Measurements from ENCODE around the gene OGA. TPM values are rescaled to one million over a fixed set of nuclear protein-coding genes. Genes with fewer than 3 reads are reported as not detected.

OGA gene
- polyA plus RNA-seq, 3 donors from 2014 or later = 32.0 to 57.0 (median 46.6) TPM

GRCh38 chr10:101766753-101767599, 51.3 kb downstream of the OGA start:
- Mint-ChIP-seq H3K4me1 (peaks cover 0 to 2% of the 10 kb centered on the region in 2 donors), H3K9me3 (peaks cover 0 to 1% (median 0%) of the 10 kb centered on the region in 6 donors), H3K27ac (no peak overlapping the region), H3K4me3 (no peak overlapping the region), H3K36me3 (no peaks in the 10 kb centered on the region), H3K27me3 (ENCODE audit: low read depth in 3 of 3) (peaks cover 5 to 23% (median 10%) of the 10 kb centered on the region in 3 donors)
- DNase-seq = no peak

DNA sequence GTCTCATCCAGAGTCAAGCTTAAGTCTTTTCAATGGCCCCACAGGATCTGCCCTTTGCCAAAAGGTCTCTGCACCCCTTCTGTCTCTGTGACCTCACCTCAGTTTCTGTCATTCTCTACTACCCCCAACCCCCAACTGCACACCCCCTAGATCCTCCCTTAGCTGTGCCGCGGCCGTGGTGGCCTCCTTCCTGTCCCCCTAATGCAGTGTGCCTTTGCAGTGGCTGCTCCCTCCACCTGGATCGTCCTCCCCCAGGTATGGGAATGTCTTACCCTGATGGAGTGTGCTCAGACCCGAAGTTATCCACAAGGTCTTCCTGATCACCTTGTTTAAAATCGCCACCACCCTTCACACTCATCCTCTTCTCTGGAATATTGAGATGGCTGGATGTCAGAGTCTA, 51.9 kb downstream of the OGA start:
- Mint-ChIP-seq H3K4me3 (no peak overlapping the region), H3K27ac (no peak overlapping the region), H3K27me3 (ENCODE audit: low read depth in 3 of 3) (peaks cover 7 to 20% (median 9%) of the 10 kb centered on the region in 3 donors), H3K9me3 (peaks cover 0 to 1% (median 0%) of the 10 kb centered on the region in 6 donors), H3K36me3 (no peaks in the 10 kb centered on the region), H3K4me1 (peaks cover 0 to 2% of the 10 kb centered on the region in 2 donors)
- DNase-seq = no peak

- H3K36me3 Mint-ChIP-seq = no peaks in the 10 kb centered on the region
- DNase-seq = no peak
- H3K27me3 Mint-ChIP-seq (ENCODE audit: low read depth in 3 of 3) = peaks cover 4 to 14% (median 7%) of the 10 kb centered on the region in 3 donors
- H3K4me3 Mint-ChIP-seq = no peak overlapping the region
- peaks cover 0 to 1% (median 0%) of the 10 kb centered on the region in 6 donors for H3K9me3 Mint-ChIP-seq
- H3K4me1 Mint-ChIP-seq = no peaks in the 10 kb centered on the region
- no peak overlapping the region for H3K27ac Mint-ChIP-seq
Observed at GRCh38 chr10:101763141-101763846, 55.0 kb downstream of the OGA start.

GRCh38 chr10:101762736-101763135, 55.5 kb downstream of the OGA start:
- H3K36me3 Mint-ChIP-seq = no peaks in the 10 kb centered on the region
- DNase-seq = no peak
- H3K4me1 Mint-ChIP-seq = no peaks in the 10 kb centered on the region
- peaks cover 0 to 1% (median 0%) of the 10 kb centered on the region in 6 donors for H3K9me3 Mint-ChIP-seq
- H3K27me3 Mint-ChIP-seq (ENCODE audit: low read depth in 3 of 3) = peaks cover 4 to 14% (median 8%) of the 10 kb centered on the region in 3 donors
- H3K27ac Mint-ChIP-seq = no peak overlapping the region
- no peak overlapping the region for H3K4me3 Mint-ChIP-seq

GRCh38 chr10:101761226-101761625, 57.0 kb downstream of the OGA start:
- Mint-ChIP-seq H3K9me3 (no peaks in the 10 kb centered on the region), H3K27ac (no peak overlapping the region), H3K4me3 (no peak overlapping the region), H3K27me3 (ENCODE audit: low read depth in 3 of 3) (peaks cover 4 to 14% (median 5%) of the 10 kb centered on the region in 3 donors), H3K36me3 (no peaks in the 10 kb centered on the region), H3K4me1 (no peaks in the 10 kb centered on the region)
- DNase-seq = no peak

- H3K9me3 Mint-ChIP-seq = no peaks in the 10 kb centered on the region
- no peak for DNase-seq
- H3K4me3 Mint-ChIP-seq = no peak overlapping the region
- no peaks in the 10 kb centered on the region for H3K36me3 Mint-ChIP-seq
- H3K4me1 Mint-ChIP-seq = no peaks in the 10 kb centered on the region
- no peak overlapping the region for H3K27ac Mint-ChIP-seq
- H3K27me3 Mint-ChIP-seq (ENCODE audit: low read depth in 3 of 3) = peaks cover 4 to 15% (median 5%) of the 10 kb centered on the region in 3 donors
Observed at GRCh38 chr10:101760510-101760909, 57.7 kb downstream of the OGA start.

DNA sequence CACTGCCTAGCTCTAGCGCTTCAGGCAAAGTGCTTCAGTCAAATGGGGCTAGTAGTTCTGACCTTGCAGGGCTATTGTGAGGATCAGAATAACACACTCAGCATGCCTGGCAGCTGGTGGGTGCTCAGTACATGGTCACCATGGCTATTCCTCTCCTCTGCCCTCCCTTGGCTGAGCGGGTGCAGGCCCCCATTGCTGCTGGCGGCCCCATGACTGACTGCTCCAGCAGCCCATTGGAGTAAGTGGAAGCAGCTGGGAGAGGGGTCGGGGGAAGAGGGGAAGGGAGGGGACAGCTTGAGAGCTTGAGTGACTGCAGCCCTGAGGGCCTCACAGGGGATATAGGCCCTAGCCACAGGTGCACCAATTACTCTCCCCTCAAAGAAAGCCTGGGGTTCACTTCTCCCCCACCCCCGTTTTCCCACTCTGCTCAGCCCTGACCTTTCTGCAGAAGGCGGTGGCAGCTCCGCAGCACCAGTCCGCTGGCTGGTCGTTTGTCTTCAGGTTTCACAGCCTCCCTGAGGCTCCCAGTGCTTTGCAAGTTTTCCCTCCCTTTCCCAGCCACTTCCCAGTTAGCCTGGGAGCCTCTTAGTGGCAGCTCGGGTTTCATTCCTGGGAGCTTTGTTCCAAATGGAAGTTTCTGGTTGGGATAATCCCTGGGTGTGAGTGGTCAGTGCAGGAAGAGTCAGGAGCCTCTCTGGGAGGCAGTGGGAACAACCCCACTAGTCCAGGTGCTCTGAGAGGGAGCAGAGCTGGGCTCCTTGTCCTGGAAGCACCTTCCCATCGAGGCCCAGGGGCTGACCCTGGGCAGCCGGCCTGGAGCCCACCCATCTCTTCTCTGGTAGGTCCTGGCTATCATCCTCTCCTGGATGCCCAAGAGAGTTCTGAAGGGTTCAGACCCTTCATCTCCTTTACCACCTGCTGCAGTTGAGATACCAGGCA, 58.7 kb downstream of the OGA start:
- no peaks in the 10 kb centered on the region for H3K36me3 Mint-ChIP-seq
- H3K4me1 Mint-ChIP-seq = no peaks in the 10 kb centered on the region
- no peak for DNase-seq
- H3K4me3 Mint-ChIP-seq = no peak overlapping the region
- H3K9me3 Mint-ChIP-seq = no peaks in the 10 kb centered on the region
- peaks cover 4 to 12% (median 7%) of the 10 kb centered on the region in 3 donors for H3K27me3 Mint-ChIP-seq (ENCODE audit: low read depth in 3 of 3)
- H3K27ac Mint-ChIP-seq = no peak overlapping the region

DNA sequence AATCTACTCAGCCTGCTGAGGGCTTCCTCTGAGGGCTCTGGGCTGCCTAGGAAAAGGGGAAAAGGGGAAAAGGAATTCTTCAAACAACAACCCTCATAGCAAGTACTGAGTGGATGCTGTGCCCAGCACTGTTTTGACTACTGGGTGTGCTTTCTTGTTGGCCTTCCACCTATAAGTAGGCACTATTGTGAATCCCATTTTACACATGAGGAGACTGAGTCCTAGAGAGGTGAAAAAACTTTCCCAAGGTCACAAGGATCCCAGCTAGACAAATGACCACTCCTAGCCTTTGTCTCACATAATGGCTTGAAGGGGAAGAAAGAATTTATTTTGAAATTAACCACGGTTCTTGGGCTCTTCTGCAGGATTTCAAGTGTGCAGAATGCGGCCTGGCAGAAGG, 59.4 kb downstream of the OGA start:
- Mint-ChIP-seq H3K4me1 (no peaks in the 10 kb centered on the region), H3K27me3 (ENCODE audit: low read depth in 3 of 3) (peaks cover 4 to 12% (median 7%) of the 10 kb centered on the region in 3 donors), H3K36me3 (no peaks in the 10 kb centered on the region), H3K27ac (no peak overlapping the region), H3K4me3 (no peak overlapping the region), H3K9me3 (no peaks in the 10 kb centered on the region)
- no peak for DNase-seq

DNA sequence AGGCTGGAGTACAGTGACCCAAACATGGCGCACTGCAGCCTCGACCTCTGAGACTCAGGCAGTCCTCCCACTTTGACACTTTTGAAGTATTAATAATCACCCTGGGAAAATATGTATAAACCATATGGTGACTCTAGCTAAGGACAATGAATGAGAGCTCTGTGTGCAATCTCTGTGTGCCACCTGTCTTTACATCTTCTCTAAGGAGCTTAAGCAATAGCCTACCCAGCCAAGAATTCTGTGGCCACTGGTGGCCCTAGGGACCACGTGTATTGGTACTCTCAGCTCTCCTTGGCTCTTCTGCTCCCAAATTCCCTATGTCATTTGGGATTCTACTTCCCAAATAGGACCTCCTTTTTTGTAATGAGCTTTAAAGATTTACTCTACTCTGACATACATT, 66.0 kb downstream of the OGA start:
- Mint-ChIP-seq H3K4me3 (no peak overlapping the region), H3K27me3 (ENCODE audit: low read depth in 3 of 3) (peaks cover 0 to 16% (median 4%) of the 10 kb centered on the region in 3 donors), H3K36me3 (peaks cover 0 to 4% (median 0%) of the 10 kb centered on the region in 3 donors), H3K27ac (no peak overlapping the region), H3K4me1 (no peaks in the 10 kb centered on the region), H3K9me3 (peaks cover 0 to 2% (median 0%) of the 10 kb centered on the region in 6 donors)
- no peak for DNase-seq

GRCh38 chr10:101749047-101750016, 68.9 kb downstream of the OGA start:
- no peak overlapping the region for H3K4me3 Mint-ChIP-seq
- peaks cover 0 to 2% (median 0%) of the 10 kb centered on the region in 6 donors for H3K9me3 Mint-ChIP-seq
- DNase-seq = no peak
- no peaks in the 10 kb centered on the region for H3K4me1 Mint-ChIP-seq
- peaks cover 0 to 9% (median 1%) of the 10 kb centered on the region in 3 donors for H3K27me3 Mint-ChIP-seq (ENCODE audit: low read depth in 3 of 3)
- peaks cover 0 to 4% (median 0%) of the 10 kb centered on the region in 3 donors for H3K36me3 Mint-ChIP-seq
- H3K27ac Mint-ChIP-seq = no peak overlapping the region

DNA sequence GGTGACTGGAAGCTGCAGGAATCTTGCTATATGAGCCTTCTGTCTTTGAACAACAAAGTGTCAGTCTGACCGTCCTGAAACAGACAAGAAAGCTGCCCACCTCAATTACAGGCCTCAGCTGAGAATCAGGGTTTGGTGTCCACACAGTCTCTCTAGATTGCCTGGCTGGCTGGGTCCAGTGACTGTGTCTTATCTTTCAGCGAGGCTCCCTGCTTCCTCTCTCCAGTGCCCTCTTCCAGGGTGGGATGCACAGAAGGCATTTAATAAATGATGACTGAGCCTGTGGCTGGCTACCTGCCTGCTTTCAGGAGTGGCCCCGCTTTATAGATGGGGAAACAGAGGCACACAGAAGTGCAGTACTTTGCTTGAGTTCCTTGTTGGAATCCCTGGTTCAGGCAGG, 69.7 kb downstream of the OGA start:
- Mint-ChIP-seq H3K4me1 (no peaks in the 10 kb centered on the region), H3K9me3 (peaks cover 0 to 2% (median 0%) of the 10 kb centered on the region in 6 donors), H3K36me3 (peaks cover 0 to 4% (median 0%) of the 10 kb centered on the region in 3 donors), H3K4me3 (no peak overlapping the region), H3K27me3 (ENCODE audit: low read depth in 3 of 3) (peaks cover 0 to 9% (median 1%) of the 10 kb centered on the region in 3 donors), H3K27ac (no peak overlapping the region)
- no peak for DNase-seq

- DNase-seq = no peak
- H3K36me3 Mint-ChIP-seq = no peaks in the 10 kb centered on the region
- no peak overlapping the region for H3K4me3 Mint-ChIP-seq
- no peak overlapping the region for H3K27ac Mint-ChIP-seq
- peaks cover 3 to 6% (median 4%) of the 10 kb centered on the region in 3 donors for H3K27me3 Mint-ChIP-seq (ENCODE audit: low read depth in 3 of 3)
- no peaks in the 10 kb centered on the region for H3K9me3 Mint-ChIP-seq
- H3K4me1 Mint-ChIP-seq = no peaks in the 10 kb centered on the region
Observed at GRCh38 chr10:101745074-101745696, 73.1 kb downstream of the OGA start.
